Gastrocnemius medialis (tissue), 4 donors: ENCODE data around the gene PCDH9. TPM values are rescaled to one million over a fixed set of nuclear protein-coding genes. Genes with fewer than 3 reads are reported as not detected.

Experiments
- ATAC-seq, 2 donors: fragments of 150-250 bp; one replicate each; pipeline ENCODE4 v1.9.1; 2016
- DNase-seq, 2 donors: peaks; one replicate each; pipeline ENCODE4 v3.0.0-alpha.2; 2019
- H3K27ac ChIP-seq, 4 donors: fragments of 200-600 bp; sonication (generic); 1 replicate in 1 of 4; 2 replicates in 3 of 4; pipeline ENCODE4 v1.5.1; 2016 to 2018; ENCODE audit warnings: mild to moderate bottlenecking in 2 of 4, moderate library complexity in 1 of 4
- H3K27me3 ChIP-seq, 3 donors: fragments of 200-600 bp; sonication (generic) in 2 of 3; 1 replicate in 1 of 3; 2 replicates in 2 of 3; pipeline versions ENCODE4 v1.5.1 to v1.6.0; 2016 to 2019; ENCODE audit warnings: mild to moderate bottlenecking in 1 of 3, moderate library complexity in 1 of 3
- H3K36me3 ChIP-seq, 2 donors: fragments of 200-600 bp; sonication (generic) in 1 of 2; one replicate each; pipeline ENCODE4 v1.5.1; 2017 to 2018
- H3K4me1 ChIP-seq, 2 donors: fragments of 200-600 bp; sonication (generic) in 1 of 2; one replicate each; pipeline ENCODE4 v1.5.1; 2016 to 2017; ENCODE audit warnings: mild to moderate bottlenecking in 2 of 2
- H3K4me3 ChIP-seq, 4 donors: fragments of 200-600 bp; sonication (generic) in 3 of 4; 1 replicate in 1 of 4; 2 replicates in 3 of 4; pipeline ENCODE4 v1.5.1; 2016 to 2019; ENCODE audit warnings: mild to moderate bottlenecking in 2 of 4
- H3K9me3 ChIP-seq, 3 donors: fragments of 200-600 bp; sonication (generic) in 2 of 3; 1 replicate in 1 of 3; 2 replicates in 2 of 3; pipeline ENCODE4 v1.5.1; 2016 to 2019
- CTCF ChIP-seq, 5 experiments: fragments of 450-650 bp in 3 of 5; fragments of 200-600 bp in 2 of 5; sonication (generic) in 2 of 5; IDR thresholded peaks in 4 of 5; conservative IDR thresholded peaks in 1 of 5; 1 replicate in 4 of 5; 2 replicates in 1 of 5; pipeline ENCODE4 v1.5.1; 2016 to 2019; ENCODE audit warnings: antibody characterized with exemption in 5 of 5, mild to moderate bottlenecking in 3 of 5, moderate library complexity in 3 of 5
- POLR2A ChIP-seq, 2 donors: fragments of 450-650 bp; IDR thresholded peaks; one replicate each; pipeline ENCODE4 v1.6.1; 2017; ENCODE audit warnings: antibody characterized with exemption in 2 of 2, mild to moderate bottlenecking in 2 of 2, moderate library complexity in 2 of 2
- in situ Hi-C, 4 donors: fragments of 200-750 bp; cut with MboI; loops; one replicate each; pipeline versions ENCODE4 v1.15.0 to v1.8.0; 2017; ENCODE audit warnings: low sequenced_read_pairs in 4 of 4
- intact Hi-C: fragments of 100-400 bp; cut with DNase I; formaldehyde crosslinking; loops from one replicate; pipeline ENCODE4 v1.15.1; 2023; ENCODE audit warnings: low total_unique reads
- total RNA-seq, 4 donors: library from RNA; depleted of rRNA; stranded (reverse); fragments of >200 nt; gene quantifications; one replicate each; pipeline versions ENCODE4 v1.1.0 to v1.2.3, GENCODE V29; 2016

The PCDH9 gene
- total RNA-seq, 4 donors from 2014 or later: 1.4 to 2.1 (median 1.9) TPM

GRCh38 chr13:66952507-66952906 is 277.6 kb downstream of the PCDH9 start:
- DNase-seq (no peak), ATAC-seq (no peak)
- intact Hi-C loops (no loop called here), in situ Hi-C loops (no loop called here)
- no peaks in the 10 kb centered on the region for H3K36me3 ChIP-seq
- no peak overlapping the region for H3K4me3 ChIP-seq
- H3K27ac ChIP-seq: no peak overlapping the region
- TF ChIP-seq POLR2A (IDR thresholded peaks at IDR 0.05) (no peak), CTCF (IDR thresholded peaks at IDR 0.05 in 4 of 5, conservative IDR thresholded peaks at IDR 0.05 in 1 of 5) (no peak)
- H3K9me3 ChIP-seq: no peaks in the 10 kb centered on the region
- H3K4me1 ChIP-seq: no peaks in the 10 kb centered on the region
- no peaks in the 10 kb centered on the region for H3K27me3 ChIP-seq

GRCh38 chr13:66951426-66951825 is 278.7 kb downstream of the PCDH9 start:
- Histone ChIP-seq H3K27ac (no peak overlapping the region), H3K36me3 (no peaks in the 10 kb centered on the region), H3K27me3 (no peaks in the 10 kb centered on the region), H3K4me1 (no peaks in the 10 kb centered on the region), H3K9me3 (no peaks in the 10 kb centered on the region), H3K4me3 (no peak overlapping the region)
- intact Hi-C loops: no loop called here
- ATAC-seq: no peak
- DNase-seq: no peak
- in situ Hi-C loops: no loop called here
- TF ChIP-seq CTCF (IDR thresholded peaks at IDR 0.05 in 4 of 5, conservative IDR thresholded peaks at IDR 0.05 in 1 of 5): no peak
- TF ChIP-seq POLR2A (IDR thresholded peaks at IDR 0.05): no peak

GRCh38 chr13:66950666-66951065 is 279.5 kb downstream of the PCDH9 start:
- TF ChIP-seq POLR2A (IDR thresholded peaks at IDR 0.05) (no peak), CTCF (IDR thresholded peaks at IDR 0.05 in 4 of 5, conservative IDR thresholded peaks at IDR 0.05 in 1 of 5) (no peak)
- ATAC-seq: no peak
- no peak for DNase-seq

GRCh38 chr13:66948910-66949309 is 281.2 kb downstream of the PCDH9 start:
- no peak for DNase-seq
- no peak for ATAC-seq
- Histone ChIP-seq H3K9me3 (no peaks in the 10 kb centered on the region), H3K4me1 (no peaks in the 10 kb centered on the region), H3K4me3 (no peak overlapping the region), H3K27ac (no peak overlapping the region), H3K27me3 (no peaks in the 10 kb centered on the region), H3K36me3 (no peaks in the 10 kb centered on the region)
- TF ChIP-seq POLR2A (IDR thresholded peaks at IDR 0.05) (no peak), CTCF (IDR thresholded peaks at IDR 0.05 in 4 of 5, conservative IDR thresholded peaks at IDR 0.05 in 1 of 5) (no peak)
- intact Hi-C loops: no loop called here
- in situ Hi-C loops: no loop called here

More at GRCh38 chr13:66950666-66951065, 279.5 kb downstream of the PCDH9 start:
- intact Hi-C loops: no loop called here
- in situ Hi-C loops: no loop called here
- H3K27ac ChIP-seq: no peak overlapping the region
- H3K36me3 ChIP-seq: no peaks in the 10 kb centered on the region
- H3K27me3 ChIP-seq: no peaks in the 10 kb centered on the region
- H3K4me3 ChIP-seq: no peak overlapping the region
- H3K9me3 ChIP-seq: no peaks in the 10 kb centered on the region
- no peaks in the 10 kb centered on the region for H3K4me1 ChIP-seq

GRCh38 chr13:66943530-66943929 is 286.6 kb downstream of the PCDH9 start:
- in situ Hi-C loops: no loop called here
- DNase-seq (no peak), ATAC-seq (no peak)
- no peak for TF ChIP-seq CTCF (IDR thresholded peaks at IDR 0.05 in 4 of 5, conservative IDR thresholded peaks at IDR 0.05 in 1 of 5)
- no peak for TF ChIP-seq POLR2A (IDR thresholded peaks at IDR 0.05)
- Histone ChIP-seq H3K36me3 (no peaks in the 10 kb centered on the region), H3K27ac (no peak overlapping the region), H3K4me3 (no peak overlapping the region), H3K27me3 (no peaks in the 10 kb centered on the region), H3K9me3 (no peaks in the 10 kb centered on the region), H3K4me1 (no peaks in the 10 kb centered on the region)
- intact Hi-C loops: no loop called here
